Left renal cortex interstitium (tissue), 4 donors: ENCODE measurements around the gene IGF1R. TPM values are rescaled to one million over a fixed set of nuclear protein-coding genes. Genes with fewer than 3 reads are reported as not detected.
"Not testable (repeated sequence)": the region's sequence is repeated elsewhere in the genome, so short reads cannot be mapped to it uniquely, and the experiment has no call there.

Source experiments
- DNase-seq, 4 donors: peaks; one replicate each; pipeline ENCODE4 v3.0.0-alpha.2; 2013; ENCODE audit warnings: low read depth in 4 of 4, low spot score in 2 of 4, missing footprints in 1 of 4
- polyA plus RNA-seq, 4 donors: library from polyadenylated mRNA; unstranded; fragments of 120-200 nt; gene quantifications; one replicate each; pipeline ENCODE4 v1.2.1, GENCODE V29; 2013; ENCODE audit not compliant: insufficient read length in 4 of 4

Gene IGF1R
- polyA plus RNA-seq, 4 donors = 38.3 to 61.2 (median 50.7) TPM

DNA sequence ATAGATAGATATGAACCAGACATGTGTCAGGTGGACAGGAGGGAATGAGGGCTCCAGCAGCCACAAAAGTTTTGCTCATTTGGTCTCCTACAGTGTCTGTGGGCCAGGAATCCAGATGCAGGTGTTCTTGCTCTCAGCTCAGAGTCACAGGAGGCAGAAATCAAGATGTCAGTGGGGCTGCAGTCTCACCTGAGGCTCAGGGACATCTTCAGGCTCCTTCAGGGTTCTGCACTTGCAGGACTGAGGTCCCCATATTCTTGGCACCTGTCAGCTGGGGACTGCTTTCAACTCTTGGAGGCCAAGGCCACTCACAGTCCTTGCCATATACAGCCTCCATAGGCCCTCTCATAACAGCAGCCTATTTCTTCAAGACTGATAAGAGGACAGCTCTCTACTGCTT, 301.9 kb downstream of the IGF1R start:
- DNase-seq = no peak

DNA sequence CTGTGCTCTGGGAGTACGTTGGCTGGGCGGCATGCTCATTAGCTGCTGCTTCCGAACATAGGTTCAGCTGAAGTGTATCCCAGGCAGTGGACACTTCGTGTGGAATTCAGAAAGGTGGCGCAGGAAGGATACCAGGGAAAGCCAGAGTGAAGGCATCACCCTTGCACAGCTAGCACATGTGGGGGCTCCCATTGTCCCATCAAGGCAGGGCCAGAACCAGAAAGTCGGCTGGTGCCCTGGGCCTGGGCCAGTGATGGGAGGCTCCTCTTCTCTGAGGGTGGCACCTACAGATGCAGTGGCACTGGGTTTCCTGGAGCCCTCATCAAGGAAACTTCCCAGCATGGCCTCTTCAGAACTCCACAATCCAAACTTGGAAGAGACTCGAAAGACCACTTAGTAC, 302.7 kb downstream of the IGF1R start:
- DNase-seq = no peak

GRCh38 chr15:98951493-98952320, 303.4 kb downstream of the IGF1R start:
- no peak for DNase-seq

DNA sequence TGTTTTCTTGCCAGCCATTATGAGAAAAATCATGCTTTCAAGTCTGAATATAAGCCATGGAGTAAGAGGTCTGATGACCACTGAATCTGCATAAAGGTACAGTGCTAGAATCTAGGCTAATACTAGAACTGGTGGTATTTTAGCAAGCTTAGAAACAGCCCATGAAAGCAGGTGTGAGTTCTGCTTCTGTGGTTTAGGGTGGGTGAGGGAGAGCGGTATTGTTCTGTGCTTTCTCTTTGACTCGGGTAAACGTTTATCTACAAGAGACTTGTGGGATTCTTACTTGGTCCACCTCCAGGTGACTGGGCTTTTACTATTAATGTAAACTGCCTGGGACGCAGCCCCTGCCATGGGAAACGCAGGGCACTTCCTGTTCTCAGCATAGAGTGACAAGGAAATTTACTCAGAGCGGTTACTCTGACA, 304.1 kb downstream of the IGF1R start:
- no peak for DNase-seq

DNA sequence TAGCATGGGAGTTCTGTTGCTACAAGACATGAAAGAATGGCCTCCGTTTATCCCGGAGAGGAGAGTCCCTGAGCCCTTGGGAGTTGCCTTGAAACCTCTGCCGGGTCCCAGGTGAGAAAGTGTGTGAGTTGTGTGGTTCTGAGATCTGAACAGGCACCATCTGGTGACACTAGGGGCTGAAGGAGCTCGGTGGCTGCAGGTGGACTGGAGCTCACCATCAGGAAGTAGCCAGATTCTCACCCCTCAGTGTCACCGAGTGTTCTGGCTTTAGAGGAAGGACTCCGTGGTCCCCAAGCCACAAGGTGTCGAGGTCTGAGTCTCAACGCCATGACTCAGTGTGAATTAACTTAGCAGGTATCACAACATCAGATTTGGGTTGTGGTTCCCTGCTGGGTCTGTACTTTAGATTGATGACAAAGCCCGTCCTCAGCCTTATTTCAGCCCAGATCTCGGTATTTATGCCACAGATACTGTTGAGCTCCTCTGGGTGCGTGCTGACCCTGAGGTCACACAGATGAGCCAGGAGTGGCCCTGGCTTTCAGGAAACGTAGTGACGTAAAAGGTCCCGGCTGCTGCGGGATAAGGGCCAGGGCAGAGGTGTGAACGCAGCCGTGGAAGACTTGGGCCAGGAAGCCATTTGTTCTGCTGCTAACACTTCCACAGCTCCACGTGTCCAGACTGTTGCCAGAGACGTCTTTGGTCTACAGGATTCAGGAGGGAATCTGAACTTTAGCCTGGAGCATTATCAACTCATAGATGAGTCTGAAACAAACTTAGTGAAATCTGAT, 304.9 kb downstream of the IGF1R start:
- no peak for DNase-seq

DNA sequence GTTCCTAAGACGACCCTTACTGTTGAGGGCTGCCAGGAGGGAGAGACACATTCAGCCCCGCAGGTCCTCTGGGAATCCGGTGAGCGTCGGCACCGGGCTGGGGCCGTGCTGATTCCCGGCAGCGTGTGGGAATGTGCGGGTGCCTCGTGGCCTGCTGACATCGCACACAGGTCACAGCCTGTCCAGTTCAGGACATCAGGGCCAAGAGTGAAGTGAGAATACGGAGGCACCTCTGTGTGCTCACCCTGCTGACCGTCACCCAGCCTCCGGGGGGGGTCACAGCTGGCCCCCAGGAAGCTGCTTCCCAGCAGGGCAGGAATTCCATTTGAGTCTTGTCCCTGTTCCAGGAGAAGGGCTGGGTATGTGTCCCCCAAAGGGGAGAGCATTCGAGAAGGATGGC, 305.6 kb downstream of the IGF1R start:
- DNase-seq = no peak

DNA sequence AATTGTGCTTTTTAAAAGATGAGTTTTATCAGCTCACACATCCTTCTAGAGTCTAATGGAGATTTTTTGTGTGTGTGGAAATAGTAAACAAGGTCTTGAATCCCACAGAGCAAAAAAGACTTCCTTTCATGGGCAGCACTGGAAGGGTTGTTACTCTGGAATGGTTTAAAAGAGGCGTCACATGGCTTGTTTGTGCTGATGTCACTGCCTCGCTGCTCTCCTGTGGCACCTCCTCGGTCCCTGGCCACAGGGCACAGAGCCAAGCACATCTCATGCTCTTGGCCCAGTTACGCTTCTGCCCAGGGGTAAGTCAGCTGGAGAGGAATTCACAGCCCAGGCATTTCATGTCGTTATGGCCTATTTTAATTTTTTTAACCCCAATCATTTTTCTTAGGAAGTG, 306.1 kb downstream of the IGF1R start:
- DNase-seq = no peak

GRCh38 chr15:98955331-98955730, 307.0 kb downstream of the IGF1R start:
- DNase-seq = no peak

DNA sequence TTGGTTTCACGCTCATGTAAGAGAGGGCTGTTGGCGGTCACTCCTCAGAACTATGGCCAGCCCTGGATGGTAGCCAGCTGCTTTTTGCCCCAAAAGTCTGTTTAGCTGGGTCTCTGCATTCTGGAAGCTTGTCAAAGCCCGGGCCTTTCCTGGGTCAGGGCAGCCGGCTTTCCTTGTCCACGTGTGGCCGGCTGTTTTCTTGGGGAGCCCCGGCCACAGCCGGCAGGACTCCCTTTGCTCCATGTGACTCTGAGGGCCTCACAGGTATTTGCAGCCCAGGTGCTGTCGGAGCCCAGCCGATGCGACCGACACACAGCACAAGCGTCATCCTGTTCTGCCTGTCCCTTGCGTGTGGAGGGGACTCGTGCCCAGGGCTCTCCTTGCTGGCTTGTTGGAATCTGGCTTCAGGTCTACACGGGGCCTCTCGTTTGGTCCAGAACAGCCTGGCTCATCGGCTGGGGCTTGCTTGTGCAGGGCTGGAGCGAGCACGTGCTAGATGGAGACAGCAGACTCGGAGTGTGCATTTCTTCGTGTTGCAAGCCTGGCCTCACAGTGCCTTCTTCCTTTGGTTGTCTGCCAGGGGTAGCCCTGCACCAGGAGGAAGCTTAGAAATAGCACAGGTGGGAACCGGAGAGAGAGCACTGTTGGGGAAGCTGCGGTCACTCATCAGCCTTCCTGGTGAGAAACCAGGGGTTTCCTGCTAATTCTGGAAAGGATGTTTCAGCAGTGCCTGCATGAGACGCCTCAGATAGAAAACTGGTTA, 307.8 kb downstream of the IGF1R start:
- DNase-seq = no peak

GRCh38 chr15:98956796-98957553, 308.6 kb downstream of the IGF1R start:
- DNase-seq = no peak

DNA sequence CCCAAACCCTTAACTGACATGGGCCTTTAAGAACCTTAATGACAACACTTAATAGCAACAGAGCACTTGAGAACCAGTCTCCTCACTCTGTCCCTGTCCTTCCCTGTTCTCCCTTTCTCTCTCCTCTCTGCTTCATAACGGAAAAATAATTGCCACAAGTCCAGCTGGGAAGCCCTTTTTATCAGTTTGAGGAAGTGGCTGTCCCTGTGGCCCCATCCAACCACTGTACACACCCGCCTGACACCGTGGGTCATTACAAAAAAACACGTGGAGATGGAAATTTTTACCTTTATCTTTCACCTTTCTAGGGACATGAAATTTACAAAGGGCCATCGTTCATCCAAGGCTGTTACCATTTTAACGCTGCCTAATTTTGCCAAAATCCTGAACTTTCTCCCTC, 309.3 kb downstream of the IGF1R start:
- no peak for DNase-seq

DNA sequence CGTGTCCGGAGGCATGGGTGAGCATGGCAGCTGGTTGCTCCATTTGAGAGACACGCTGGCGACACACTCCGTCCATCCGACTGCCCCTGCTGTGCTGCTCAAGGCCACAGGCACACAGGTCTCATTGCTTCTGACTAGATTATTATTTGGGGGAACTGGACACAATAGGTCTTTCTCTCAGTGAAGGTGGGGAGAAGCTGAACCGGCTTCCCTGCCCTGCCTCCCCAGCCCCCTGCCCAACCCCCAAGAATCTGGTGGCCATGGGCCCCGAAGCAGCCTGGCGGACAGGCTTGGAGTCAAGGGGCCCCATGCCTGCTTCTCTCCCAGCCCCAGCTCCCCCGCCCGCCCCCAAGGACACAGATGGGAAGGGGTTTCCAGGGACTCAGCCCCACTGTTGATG, 309.7 kb downstream of the IGF1R start:
- DNase-seq = no peak

DNA sequence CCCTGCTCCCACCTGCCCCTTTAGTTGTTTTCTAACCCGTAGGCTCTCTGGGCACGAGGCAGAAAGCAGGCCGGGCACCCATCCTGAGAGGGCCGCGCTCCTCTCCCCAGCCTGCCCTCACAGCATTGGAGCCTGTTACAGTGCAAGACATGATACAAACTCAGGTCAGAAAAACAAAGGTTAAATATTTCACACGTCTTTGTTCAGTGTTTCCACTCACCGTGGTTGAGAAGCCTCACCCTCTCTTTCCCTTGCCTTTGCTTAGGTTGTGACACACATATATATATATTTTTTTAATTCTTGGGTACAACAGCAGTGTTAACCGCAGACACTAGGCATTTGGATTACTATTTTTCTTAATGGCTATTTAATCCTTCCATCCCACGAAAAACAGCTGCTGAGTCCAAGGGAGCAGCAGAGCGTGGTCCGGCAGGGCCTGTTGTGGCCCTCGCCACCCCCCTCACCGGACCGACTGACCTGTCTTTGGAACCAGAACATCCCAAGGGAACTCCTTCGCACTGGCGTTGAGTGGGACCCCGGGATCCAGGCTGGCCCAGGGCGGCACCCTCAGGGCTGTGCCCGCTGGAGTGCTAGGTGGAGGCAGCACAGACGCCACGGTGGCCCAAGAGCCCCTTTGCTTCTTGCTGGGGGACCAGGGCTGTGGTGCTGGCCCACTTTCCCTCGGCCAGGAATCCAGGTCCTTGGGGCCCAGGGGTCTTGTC, 310.7 kb downstream of the IGF1R start:
- no peak for DNase-seq

- DNase-seq = no peak
Measured at GRCh38 chr15:98959640-98960007, 311.3 kb downstream of the IGF1R start.

DNA sequence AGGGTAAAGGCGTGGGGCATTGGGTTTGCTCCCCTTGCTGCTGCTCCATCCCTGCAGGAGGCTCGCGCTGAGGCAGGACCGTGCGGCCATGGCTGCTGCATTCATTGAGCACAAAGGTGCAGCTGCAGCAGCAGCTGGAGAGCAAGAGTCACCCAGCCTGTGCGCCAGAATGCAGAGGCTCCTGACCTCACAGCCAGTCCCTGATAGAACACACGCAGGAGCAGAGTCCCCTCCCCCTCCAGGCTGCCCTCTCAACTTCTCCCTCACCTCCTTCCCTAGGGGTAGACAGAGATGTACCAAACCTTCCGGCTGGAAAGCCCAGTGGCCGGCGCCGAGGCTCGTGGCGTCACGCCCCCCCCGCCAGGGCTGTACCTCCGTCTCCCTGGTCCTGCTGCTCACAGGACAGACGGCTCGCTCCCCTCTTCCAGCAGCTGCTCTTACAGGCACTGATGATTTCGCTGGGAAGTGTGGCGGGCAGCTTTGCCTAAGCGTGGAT, 312.3 kb downstream of the IGF1R start:
- no peak for DNase-seq

DNA sequence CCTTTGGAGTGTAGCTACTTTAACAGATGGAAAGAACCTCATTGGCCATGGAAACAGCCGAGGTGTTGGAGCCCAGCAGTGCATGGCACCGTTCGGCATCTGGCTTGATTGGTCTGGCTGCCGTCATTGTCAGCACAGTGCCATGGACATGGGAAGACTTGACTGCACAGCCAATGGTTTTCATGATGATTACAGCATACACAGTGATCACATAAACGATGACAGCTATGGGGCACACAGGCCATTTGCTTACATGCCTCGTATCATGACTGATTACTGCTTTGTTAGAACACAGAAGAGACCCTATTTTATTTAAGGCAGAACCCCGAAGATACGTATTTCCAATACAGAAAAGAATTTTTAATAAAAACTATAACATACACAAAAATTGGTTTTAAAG, 315.1 kb downstream of the IGF1R start:
- no peak for DNase-seq

DNA sequence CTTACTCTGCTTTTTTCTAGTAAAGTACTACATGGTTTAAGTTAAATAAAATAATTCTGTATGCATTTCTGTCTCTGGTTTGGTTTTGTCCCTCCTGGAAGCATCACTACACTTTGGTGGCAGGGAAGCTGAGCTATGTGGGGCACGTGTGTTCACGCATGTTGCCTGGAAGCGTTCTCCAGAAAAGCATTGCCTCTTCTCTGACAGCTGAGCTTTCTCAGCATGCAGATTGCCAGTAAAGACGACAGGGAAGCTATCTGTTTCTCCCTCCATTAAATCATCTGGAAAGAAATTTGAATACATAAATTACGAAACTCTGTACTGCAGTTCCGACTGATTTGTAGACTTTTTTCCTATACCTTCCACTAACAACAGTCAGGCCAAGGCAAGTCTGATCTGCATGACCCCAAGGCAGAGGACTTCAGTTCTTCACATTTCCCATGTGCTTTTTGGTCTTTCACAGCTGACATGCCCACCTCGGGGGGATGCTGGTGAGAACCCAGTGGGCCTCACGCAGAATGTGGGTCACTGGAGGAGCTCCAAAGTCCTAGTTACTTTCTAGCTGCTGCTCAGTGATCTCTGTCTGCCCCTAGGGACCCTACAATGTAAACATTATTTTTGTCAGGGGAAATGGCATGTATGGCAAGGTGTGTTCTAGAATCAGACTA, 316.3 kb downstream of the IGF1R start:
- no peak for DNase-seq

DNA sequence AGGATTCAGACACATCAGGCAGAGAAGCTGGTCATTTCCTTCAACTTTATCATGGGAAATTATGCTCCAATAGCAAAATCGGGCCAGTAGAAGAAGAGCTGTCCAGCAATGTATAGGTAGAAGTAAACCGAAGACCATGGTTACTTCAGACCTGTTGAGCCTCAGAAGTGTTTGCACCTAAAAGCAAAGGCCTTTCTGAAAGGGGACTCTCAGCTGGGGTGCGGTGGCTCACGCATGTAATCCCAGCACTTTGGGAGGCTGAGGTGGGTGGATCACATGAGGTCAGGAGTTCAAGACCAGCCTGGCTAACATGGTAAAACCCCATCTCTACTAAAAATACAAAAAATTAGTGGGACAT, 316.8 kb downstream of the IGF1R start:
- DNase-seq = not testable (repeated sequence)

DNA sequence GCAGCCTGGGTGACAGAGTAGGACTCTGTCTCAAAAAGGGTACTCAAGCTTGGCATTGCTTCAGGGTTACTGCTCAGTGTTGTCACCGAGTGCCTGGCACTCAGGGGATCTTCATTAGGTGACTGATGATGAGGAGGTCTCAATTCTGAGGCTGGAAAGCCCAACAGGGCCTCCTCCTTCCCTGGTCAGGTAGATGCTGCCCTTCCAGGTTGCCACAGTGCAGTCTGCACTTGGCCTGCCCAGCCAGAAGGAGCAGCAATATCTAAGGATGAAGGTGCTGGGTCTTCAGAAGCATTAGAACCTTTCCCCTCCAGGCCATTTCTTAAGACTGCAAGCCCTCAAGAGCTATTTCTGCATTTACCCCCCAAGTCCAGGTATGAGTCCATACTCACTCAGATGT, 317.3 kb downstream of the IGF1R start:
- DNase-seq = no peak
